Osteocyte (in vitro differentiated cells): ENCODE results near the gene SLC5A7. TPM values are rescaled to one million over a fixed set of nuclear protein-coding genes. Genes with fewer than 3 reads are reported as not detected.

Experiments
- DNase-seq: peaks from one replicate; pipeline ENCODE4 v3.0.0; 2021; ENCODE audit warnings: mixed read lengths; ENCODE audit not compliant: unreplicated experiment; ENCODE audit errors: extremely low spot score
- H3K27ac Mint-ChIP-seq: one replicate; pipeline ENCODE4 v1.8.0; 2021; ENCODE audit warnings: mild to moderate bottlenecking, mixed read lengths; ENCODE audit not compliant: unreplicated experiment
- H3K27me3 Mint-ChIP-seq: one replicate; pipeline ENCODE4 v1.8.0; 2021; ENCODE audit warnings: mixed read lengths; ENCODE audit not compliant: unreplicated experiment
- H3K36me3 Mint-ChIP-seq: one replicate; pipeline ENCODE4 v1.8.0; 2021; ENCODE audit warnings: mixed read lengths; ENCODE audit not compliant: unreplicated experiment
- H3K4me1 Mint-ChIP-seq: one replicate; pipeline ENCODE4 v1.8.0; 2021; ENCODE audit warnings: mixed read lengths; ENCODE audit not compliant: unreplicated experiment
- H3K4me3 Mint-ChIP-seq: one replicate; pipeline ENCODE4 v1.8.0; 2021; ENCODE audit warnings: mild to moderate bottlenecking, moderate library complexity, mixed read lengths; ENCODE audit not compliant: unreplicated experiment
- H3K9me3 Mint-ChIP-seq: one replicate; pipeline ENCODE4 v1.8.0; 2021; ENCODE audit warnings: mixed read lengths; ENCODE audit not compliant: unreplicated experiment
- CTCF ChIP-seq: fragments of 200-600 bp; sonication (generic); IDR thresholded peaks from 2 replicates; pipeline ENCODE4 v1.5.0; 2021; ENCODE audit warnings: antibody characterized with exemption, mild to moderate bottlenecking, moderate library complexity
- total RNA-seq: library from RNA; stranded (reverse); gene quantifications from 2 replicates; pipeline ENCODE4 v1.2.1, GENCODE V29; 2021

Gene SLC5A7
- total RNA-seq, 1 donor from 2014 or later, result not detected

- Mint-ChIP-seq H3K36me3 (no peaks in the 10 kb centered on the region), H3K9me3 (peaks cover 13% of the 10 kb centered on the region), H3K27ac (no peak overlapping the region), H3K4me3 (no peak overlapping the region), H3K27me3 (peaks cover 5% of the 10 kb centered on the region), H3K4me1 (no peaks in the 10 kb centered on the region)
- no peak for DNase-seq
- TF ChIP-seq CTCF, result no peak
Observed at GRCh38 chr2:108013305-108013704, 27.0 kb downstream of the SLC5A7 start.

GRCh38 chr2:108022628-108023027 lies 36.3 kb downstream of the SLC5A7 start:
- Mint-ChIP-seq H3K4me3 (no peak overlapping the region), H3K9me3 (no peaks in the 10 kb centered on the region), H3K36me3 (no peaks in the 10 kb centered on the region), H3K4me1 (no peaks in the 10 kb centered on the region), H3K27ac (no peak overlapping the region), H3K27me3 (peaks cover 18% of the 10 kb centered on the region)
- TF ChIP-seq CTCF, result no peak
- DNase-seq, result no peak

- H3K4me3 Mint-ChIP-seq, result no peak overlapping the region
- no peaks in the 10 kb centered on the region for H3K36me3 Mint-ChIP-seq
- H3K4me1 Mint-ChIP-seq, result no peaks in the 10 kb centered on the region
- no peak for TF ChIP-seq CTCF
- H3K27me3 Mint-ChIP-seq, result peaks cover 16% of the 10 kb centered on the region
- no peak overlapping the region for H3K27ac Mint-ChIP-seq
- H3K9me3 Mint-ChIP-seq, result no peaks in the 10 kb centered on the region
- no peak for DNase-seq
Observed at GRCh38 chr2:108023776-108024175, 37.5 kb downstream of the SLC5A7 start.

DNA sequence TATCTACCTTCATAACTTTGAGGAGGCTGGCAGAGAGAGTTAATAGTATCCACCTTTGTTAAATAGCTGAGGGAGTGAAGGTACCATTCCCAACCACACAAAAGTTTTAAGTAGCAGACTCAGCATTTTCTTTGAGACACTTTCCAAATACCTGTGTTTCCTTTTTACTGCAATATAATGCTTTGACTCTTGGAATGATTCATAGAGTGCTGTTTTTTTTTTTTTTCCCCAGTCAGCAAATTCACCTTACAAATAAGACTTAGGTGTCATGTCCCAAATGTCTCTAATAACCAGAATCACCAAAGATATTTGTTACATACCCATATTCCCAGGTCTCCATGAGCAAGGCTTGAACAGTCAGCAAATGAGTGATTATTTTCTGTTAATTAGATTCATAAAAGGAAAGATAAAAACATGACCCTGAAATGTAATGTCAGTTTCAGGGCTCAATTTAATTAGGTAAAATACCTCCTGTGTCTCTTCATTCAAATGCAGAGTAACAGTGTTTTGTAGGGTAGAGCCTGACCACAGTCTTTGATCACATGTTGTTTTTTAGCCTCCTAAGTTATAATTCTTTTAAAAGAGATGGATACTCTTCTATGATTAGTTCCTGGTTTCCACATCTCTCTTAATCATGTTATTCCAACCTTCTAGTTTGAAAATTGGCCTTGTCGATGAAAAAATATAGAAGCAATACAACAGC lies 39.9 kb downstream of the SLC5A7 start:
- no peaks in the 10 kb centered on the region for H3K36me3 Mint-ChIP-seq
- no peak overlapping the region for H3K4me3 Mint-ChIP-seq
- H3K9me3 Mint-ChIP-seq, result peaks cover 5% of the 10 kb centered on the region
- DNase-seq, result no peak
- H3K27ac Mint-ChIP-seq, result no peak overlapping the region
- peaks cover 7% of the 10 kb centered on the region for H3K27me3 Mint-ChIP-seq
- no peaks in the 10 kb centered on the region for H3K4me1 Mint-ChIP-seq
- TF ChIP-seq CTCF, result no peak

GRCh38 chr2:108029496-108029895 lies 43.2 kb downstream of the SLC5A7 start:
- Mint-ChIP-seq H3K4me1 (no peaks in the 10 kb centered on the region), H3K9me3 (peaks cover 7% of the 10 kb centered on the region), H3K27me3 (peaks cover 7% of the 10 kb centered on the region), H3K36me3 (no peaks in the 10 kb centered on the region), H3K4me3 (no peak overlapping the region), H3K27ac (no peak overlapping the region)
- no peak for DNase-seq
- TF ChIP-seq CTCF, result no peak
